Measurements from ENCODE around the gene GRPEL1.

The GRPEL1 gene

GRCh38 chr4:7032596-7032995 lies 35.3 kb downstream of the GRPEL1 start:
- in situ Hi-C loops (cut with MboI; ENCODE audit: low sequenced_read_pairs, unreplicated experiment): no loop called here
- no peak for TF ChIP-seq CTCF (IDR thresholded peaks at IDR 0.05; ENCODE audit: borderline replicate concordance, control extremely low read depth, extremely low read depth, insufficient read depth, missing control alignments)
- DNase-seq (ENCODE audit: low spot score): no peak

DNA sequence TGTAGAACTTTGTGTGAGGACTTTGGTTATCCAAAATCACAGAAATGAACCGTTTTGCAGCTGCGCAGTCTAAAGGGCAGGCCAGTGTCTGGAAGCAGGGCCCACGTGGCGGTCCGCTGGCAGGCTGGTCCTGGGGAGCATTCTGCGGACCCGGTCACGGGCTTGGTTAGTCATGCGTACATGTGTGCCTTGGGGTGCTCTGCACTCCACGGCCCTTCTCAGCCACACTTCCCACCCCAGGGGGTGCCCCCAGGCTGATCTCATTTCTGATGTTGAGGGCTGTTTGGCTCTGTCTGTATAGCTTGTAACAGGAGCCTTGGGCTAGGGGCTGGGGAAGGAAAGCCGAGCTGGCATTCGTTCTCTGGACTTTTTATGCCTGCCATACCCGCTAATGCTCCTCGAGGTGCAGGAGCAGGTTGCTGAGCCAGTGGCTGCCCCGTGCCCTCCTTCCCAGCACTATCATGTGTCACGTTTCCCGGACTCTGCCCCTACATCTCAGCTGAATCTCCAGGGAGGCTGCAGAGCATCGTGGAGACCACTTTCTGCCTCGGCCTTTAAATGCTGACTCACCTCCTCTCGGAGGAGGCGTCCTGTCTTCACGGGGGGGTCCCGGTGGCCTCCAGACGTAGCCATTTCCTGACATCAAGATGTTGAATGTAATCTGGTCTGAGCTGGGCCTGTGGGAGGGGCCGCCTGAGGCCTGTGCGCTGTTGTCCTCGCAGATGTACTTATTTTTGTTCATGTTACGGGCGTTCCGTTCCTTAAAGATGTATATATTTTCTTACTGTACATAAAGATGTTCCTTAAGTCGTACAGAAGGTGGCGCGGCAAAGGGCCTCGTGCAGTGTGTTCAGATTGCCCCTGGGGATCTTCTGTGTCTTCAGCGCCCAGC lies 36.1 kb downstream of the GRPEL1 start:
- no peak for TF ChIP-seq CTCF (IDR thresholded peaks at IDR 0.05; ENCODE audit: borderline replicate concordance, control extremely low read depth, extremely low read depth, insufficient read depth, missing control alignments)
- in situ Hi-C loops (cut with MboI; ENCODE audit: low sequenced_read_pairs, unreplicated experiment): no loop called here
- no peak for DNase-seq (ENCODE audit: low spot score)

DNA sequence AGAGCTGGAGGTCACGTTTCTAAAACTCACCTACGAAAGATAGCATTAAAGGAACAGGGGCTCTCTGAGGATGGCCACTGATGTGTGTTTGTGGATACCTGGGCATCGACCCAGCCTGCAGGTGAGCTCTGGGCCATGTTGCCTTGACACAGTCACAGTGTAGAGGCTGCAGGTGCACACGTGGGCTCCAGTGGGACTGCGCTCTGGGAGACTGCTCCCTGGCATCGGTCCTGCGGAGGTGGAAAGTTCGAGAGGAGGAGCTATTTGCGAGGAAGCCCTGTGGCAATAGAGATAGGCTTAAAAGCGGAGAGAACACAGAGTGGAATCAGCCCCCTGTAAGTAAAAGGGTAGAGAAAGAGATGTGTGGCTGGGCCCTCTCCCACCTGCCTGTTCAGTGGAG lies 37.0 kb downstream of the GRPEL1 start:
- DNase-seq (ENCODE audit: low spot score): no peak
- in situ Hi-C loops (cut with MboI; ENCODE audit: low sequenced_read_pairs, unreplicated experiment): no loop called here
- no peak for TF ChIP-seq CTCF (IDR thresholded peaks at IDR 0.05; ENCODE audit: borderline replicate concordance, control extremely low read depth, extremely low read depth, insufficient read depth, missing control alignments)

DNA sequence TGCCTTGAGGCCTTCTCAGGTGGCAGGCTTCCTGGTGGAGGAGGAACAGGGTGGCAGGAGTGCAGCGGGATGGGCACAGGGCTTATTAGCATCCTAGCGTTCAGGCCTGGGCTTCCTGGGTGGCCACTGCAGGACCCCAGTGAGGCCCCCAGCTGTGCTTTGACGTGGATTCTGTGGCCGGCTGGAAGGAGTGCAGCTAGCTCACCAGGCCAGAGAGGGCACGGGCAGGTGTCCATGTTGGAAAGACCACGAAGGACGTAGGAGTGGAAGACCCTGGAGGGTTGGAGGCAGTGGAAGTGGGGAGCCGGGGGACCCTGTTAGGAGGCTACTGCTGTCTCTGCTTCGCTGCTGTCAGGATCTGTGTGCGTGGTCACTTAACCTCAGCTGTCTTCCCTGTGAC lies 37.9 kb downstream of the GRPEL1 start:
- TF ChIP-seq CTCF (IDR thresholded peaks at IDR 0.05; ENCODE audit: borderline replicate concordance, control extremely low read depth, extremely low read depth, insufficient read depth, missing control alignments): no peak
- in situ Hi-C loops (cut with MboI; ENCODE audit: low sequenced_read_pairs, unreplicated experiment): no loop called here
- DNase-seq (ENCODE audit: low spot score): no peak

- in situ Hi-C loops (cut with MboI; ENCODE audit: low sequenced_read_pairs, unreplicated experiment): no loop called here
- no peak for DNase-seq (ENCODE audit: low spot score)
- TF ChIP-seq CTCF (IDR thresholded peaks at IDR 0.05; ENCODE audit: borderline replicate concordance, control extremely low read depth, extremely low read depth, insufficient read depth, missing control alignments): no peak
Measured at GRCh38 chr4:7029212-7029611, 38.7 kb downstream of the GRPEL1 start.

DNA sequence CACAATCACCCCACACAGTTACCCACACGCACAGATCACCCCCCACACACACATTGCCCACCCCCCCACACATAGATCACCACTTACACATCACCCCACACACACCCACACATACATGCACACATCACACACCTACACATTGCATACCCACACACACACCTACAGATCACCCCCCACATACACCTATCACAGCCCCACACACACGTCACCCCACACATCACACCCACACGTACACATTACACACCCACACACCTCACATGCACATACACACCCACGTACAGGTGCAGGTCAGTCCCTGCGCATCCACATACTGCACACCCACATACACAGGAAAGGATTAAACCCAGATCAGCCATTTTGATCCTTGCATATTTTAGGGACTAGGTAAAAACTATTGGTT lies 40.0 kb downstream of the GRPEL1 start:
- in situ Hi-C loops (cut with MboI; ENCODE audit: low sequenced_read_pairs, unreplicated experiment): no loop called here
- TF ChIP-seq CTCF (IDR thresholded peaks at IDR 0.05; ENCODE audit: borderline replicate concordance, control extremely low read depth, extremely low read depth, insufficient read depth, missing control alignments): no peak
- DNase-seq (ENCODE audit: low spot score): no peak

Measured in GM13976 (cell line).